HFF-Myc (cell line): ENCODE results near the gene SNX17.

Experiments
- DNase-seq: peaks from one replicate; pipeline ENCODE4 v3.0.0-alpha.2; 2011; ENCODE audit warnings: low read depth; ENCODE audit errors: extremely low read depth
- H3K4me3 ChIP-seq: replicated peaks from 2 replicates; pipeline ENCODE4 v1.5.1; 2011; ENCODE audit warnings: low read depth, mild to moderate bottlenecking, control low read depth, low read length
- TF ChIP-seq, protein P1 (sequence below): IDR thresholded peaks from 2 replicates; pipeline ENCODE4 v1.5.1; 2012; ENCODE audit warnings: mild to moderate bottlenecking, low read depth, low read length, control low read depth; ENCODE audit errors: missing control alignments

SNX17 gene, protein sequence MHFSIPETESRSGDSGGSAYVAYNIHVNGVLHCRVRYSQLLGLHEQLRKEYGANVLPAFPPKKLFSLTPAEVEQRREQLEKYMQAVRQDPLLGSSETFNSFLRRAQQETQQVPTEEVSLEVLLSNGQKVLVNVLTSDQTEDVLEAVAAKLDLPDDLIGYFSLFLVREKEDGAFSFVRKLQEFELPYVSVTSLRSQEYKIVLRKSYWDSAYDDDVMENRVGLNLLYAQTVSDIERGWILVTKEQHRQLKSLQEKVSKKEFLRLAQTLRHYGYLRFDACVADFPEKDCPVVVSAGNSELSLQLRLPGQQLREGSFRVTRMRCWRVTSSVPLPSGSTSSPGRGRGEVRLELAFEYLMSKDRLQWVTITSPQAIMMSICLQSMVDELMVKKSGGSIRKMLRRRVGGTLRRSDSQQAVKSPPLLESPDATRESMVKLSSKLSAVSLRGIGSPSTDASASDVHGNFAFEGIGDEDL

DNA sequence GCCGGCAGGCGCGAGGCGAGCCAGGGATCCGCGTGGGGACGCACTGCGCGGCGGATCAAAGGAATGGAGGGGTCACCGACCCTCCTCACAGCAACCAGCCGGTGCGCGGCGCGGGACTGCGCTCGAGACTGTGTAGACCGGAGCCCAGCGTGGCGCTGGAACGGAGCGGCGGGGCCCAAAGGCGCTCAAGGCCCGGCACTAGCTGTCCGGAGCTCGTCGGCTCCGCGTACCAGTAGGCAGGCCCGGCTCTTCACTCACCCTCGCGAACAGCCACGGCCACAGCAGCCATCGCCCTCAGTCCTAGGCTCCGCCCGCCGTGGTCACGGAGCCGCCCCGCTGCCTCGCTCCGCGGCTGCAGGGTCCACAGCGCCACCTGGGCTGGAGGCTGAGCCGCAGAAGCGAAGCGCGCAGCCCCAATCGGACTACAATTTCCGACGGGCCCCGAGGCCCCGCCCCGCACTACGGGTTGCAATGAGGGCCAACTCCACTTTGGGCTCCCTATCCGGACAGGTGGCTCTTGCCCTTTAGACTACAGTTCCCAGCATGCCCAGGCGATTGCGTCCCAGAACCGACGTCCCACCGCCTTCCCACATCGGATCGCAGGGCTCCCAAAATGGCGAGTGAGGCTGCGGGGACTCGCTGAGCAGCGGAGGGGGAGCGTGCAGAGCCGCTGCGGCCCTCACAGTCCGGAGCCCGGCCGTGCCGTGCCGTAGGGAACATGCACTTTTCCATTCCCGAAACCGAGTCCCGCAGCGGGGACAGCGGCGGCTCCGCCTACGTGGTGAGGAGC, at the start of gene SNX17, which contains the start of gene EIF2B4:
Gene SNX17, plus strand, starts transcription at position 591 of the 790 bp plus-strand sequence. Its CDS starts 128 bp downstream, at position 719.
Gene EIF2B4, minus strand, starts transcription at position 313 of the 790 bp plus-strand sequence. Its CDS starts 24 bp downstream, at position 289.
- H3K4me3 ChIP-seq, result peak within 1 kb of the TSS; percentile 92
- TF ChIP-seq, protein P1, sequence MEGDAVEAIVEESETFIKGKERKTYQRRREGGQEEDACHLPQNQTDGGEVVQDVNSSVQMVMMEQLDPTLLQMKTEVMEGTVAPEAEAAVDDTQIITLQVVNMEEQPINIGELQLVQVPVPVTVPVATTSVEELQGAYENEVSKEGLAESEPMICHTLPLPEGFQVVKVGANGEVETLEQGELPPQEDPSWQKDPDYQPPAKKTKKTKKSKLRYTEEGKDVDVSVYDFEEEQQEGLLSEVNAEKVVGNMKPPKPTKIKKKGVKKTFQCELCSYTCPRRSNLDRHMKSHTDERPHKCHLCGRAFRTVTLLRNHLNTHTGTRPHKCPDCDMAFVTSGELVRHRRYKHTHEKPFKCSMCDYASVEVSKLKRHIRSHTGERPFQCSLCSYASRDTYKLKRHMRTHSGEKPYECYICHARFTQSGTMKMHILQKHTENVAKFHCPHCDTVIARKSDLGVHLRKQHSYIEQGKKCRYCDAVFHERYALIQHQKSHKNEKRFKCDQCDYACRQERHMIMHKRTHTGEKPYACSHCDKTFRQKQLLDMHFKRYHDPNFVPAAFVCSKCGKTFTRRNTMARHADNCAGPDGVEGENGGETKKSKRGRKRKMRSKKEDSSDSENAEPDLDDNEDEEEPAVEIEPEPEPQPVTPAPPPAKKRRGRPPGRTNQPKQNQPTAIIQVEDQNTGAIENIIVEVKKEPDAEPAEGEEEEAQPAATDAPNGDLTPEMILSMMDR, result peak; percentile 77
- DNase-seq, result peak; percentile 98

DNA sequence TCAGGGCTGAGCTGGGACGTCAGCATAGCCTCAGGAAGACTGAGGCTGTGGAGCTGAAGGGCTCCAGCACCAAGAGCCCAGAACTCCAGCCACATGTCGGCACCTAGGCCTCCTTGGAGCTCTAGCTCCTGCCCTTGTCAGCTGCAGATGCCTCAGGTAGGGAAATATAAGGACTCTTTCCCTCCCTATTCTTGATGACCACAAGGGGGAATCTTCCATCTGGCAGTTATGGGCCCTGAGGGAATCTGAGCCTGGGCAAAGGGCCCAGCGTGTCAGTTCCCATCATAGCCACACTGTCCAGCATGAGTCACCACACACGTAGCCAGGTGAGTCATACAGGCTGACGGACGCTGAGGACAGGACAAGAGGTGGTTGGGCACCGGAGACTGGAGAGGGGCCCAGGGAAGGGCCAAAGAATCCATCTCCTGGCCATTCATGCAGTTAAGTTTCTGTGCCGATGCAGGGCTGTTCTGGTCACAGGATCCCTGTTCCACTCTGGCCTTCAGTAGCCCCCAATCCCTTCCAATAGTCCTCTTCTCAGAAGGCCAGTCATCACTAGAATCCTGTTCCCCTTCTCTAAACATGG, 49.4 kb upstream of the SNX17 start:
- TF ChIP-seq, protein P1, result peak; percentile 66
- peak overlapping the region; percentile 69 for H3K4me3 ChIP-seq
- peak; percentile 98 for DNase-seq

DNA sequence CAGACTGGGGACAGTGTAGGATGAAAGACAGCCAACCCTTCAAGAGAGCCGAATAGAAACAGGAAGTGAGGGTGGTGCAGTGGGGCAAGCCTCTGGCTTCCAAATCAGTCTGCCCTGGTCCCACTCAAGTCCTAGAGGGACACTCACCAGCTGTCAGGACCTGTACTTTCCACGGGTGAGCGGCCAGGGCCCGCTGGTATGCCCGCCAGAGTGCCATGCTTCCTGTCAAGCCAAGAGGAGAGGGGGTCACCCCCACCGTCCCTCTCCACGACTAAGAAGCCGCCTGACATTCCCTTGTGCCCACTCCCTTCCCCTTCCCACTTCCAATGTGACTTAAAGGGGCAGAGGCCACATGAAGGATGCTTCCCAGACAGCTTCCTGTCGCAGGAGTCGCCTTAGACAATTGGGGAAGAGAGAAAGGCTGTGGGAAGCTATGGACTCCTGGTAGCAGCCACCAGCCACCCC, 48.1 kb upstream of the SNX17 start:
- peak overlapping the region; percentile 69 for H3K4me3 ChIP-seq
- TF ChIP-seq, protein P1, result no peak
- no peak for DNase-seq

DNA sequence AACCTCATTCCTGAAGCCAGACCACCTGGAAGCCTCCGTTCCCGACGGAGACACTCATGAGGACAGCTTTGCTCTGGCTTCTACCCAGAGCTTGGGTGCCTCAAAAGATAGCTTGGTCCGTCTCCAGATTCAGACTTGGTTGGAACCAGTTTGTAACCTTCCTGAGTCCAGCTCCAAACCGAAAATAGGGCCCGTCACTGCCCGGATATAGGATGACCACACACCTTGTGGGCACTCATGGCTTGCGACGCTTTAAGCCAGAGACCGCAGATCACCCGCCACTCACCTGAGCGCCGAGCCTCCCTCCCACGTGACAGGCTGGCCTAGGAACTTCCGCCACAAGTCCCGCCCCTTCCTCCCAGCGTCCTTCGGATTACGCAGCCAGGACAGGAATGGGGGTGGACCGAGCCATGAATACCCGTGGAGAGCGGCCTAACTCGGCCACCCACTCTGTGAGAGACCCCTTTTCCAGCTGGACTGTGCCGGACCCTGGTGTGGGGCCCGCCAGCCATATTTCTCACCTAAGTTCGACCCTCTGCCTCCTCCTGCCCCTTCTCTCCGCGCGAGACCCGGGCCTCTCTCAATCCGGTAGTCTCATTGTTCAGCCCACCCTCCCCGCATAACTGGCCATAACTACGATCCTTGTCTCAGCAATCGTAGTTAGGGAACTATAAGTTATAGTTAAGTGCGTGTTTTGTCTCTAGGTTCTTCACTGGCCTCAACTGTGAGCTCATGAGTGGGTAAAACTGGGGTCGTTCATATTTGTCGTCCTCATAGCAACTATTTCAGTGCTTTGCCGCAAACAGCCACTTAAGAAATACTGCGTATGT, 47.4 kb upstream of the SNX17 start, which contains the start of gene MPV17:
Gene MPV17, minus strand, starts transcription at position 332 of the 830 bp plus-strand sequence. CDS start 580 bp downstream, outside the sequence.
- TF ChIP-seq, protein P1, result no peak
- DNase-seq, result peak; percentile 74
- peak within 1 kb of the TSS; percentile 69 for H3K4me3 ChIP-seq

DNA sequence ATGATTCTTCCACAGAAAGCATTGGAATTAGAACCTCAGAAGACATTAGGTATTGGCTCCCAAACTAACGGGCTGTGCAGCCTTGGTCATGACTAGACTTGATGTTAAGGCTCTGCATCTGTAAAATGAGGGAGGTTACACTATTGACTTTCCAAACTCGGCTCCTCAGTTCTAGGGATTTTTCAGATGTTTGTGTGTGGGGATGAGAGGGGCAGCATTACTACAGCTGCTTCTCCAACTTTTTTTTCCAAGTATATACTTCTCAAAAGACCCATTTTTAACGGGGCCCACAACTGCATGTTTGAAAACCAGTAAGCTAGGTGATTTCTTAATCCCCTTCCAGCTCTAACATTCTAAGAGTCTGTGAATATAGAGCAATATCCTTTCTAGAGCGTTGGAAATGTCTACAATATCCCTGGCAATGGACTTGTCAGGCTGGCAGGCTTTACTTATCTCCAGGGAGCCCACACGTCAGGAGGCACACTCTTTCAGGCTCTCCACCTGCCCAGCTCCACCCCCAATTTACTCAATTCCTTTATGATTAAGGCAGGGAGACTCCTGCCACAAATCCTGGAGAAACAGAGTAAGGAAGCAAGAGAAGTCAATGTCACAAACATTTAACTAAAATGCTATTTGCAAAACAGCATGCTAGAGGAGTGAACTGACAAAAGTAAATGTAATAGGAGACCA, 46.7 kb upstream of the SNX17 start:
- peak overlapping the region; percentile 69 for H3K4me3 ChIP-seq
- TF ChIP-seq, protein P1, result no peak
- no peak for DNase-seq
